ENCODE results near the gene MLX.
"Not testable (repeated sequence)": the region's sequence is repeated elsewhere in the genome, so short reads cannot be mapped to it uniquely, and the experiment has no call there.

MLX gene

DNA sequence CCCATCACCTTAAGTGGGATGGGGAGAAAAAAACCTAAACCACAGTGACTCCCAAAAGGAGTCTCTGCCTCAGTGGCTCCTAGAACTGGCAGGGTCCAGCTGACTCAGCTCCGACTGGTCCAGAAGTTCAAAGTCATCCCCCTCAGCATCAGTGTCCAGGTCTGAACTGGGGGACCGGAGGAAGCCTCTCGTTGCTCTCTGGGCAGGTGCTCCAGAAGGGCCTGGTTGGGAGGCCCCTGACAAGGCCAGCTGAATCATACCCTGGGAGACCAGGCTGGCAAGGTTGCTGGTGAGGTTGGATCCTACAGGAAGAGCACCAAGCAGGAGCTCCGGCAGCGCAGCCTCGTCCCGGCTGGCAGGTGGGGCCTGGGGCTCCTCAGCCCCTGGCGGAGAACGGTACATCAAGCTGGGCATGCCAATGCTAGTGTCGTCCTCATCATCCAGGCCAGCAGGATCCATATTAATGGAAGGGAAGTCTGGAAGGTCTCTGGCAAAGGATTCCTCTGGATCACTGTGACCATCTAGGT lies 14.9 kb downstream of the MLX start:
- DNase-seq: no peak

DNA sequence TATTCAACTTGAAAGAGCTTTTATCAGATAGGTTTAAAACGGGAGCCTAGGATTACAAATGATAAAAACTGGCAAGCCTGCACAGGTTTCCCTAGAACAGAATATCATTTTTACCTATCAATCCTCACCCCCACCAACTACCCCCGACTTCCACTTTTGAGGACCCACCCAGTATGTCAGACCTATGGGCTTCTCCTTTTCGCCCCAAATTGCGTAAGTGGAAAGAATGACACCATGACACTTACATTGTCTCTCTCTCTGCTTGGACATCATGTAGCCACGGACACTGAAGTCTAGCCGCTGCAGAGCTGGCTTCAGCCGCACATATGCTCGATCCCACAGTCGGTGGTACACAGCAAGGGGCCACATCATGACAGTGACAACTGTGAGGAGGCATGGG lies 18.0 kb downstream of the MLX start:
- peak; percentile 78 for DNase-seq

DNA sequence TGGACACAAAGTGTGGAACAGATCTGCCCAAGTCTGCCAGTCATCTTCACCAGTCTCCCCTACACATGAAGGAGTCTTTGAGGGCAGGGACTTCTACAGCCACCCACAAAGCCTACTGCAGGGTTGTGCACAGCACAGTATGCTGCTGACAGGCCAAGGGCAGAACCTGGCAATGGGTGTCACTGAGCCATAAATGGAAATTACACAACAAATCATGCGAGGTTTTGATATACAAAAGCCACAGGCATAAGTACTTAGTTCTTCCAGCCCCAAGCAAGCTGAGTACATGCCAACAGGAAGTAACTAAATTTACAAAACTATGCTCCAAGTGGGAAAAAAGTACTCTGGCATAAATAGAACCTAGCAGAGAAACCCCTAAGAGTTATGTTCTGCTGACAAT lies 18.5 kb downstream of the MLX start:
- DNase-seq: peak; percentile 66

DNA sequence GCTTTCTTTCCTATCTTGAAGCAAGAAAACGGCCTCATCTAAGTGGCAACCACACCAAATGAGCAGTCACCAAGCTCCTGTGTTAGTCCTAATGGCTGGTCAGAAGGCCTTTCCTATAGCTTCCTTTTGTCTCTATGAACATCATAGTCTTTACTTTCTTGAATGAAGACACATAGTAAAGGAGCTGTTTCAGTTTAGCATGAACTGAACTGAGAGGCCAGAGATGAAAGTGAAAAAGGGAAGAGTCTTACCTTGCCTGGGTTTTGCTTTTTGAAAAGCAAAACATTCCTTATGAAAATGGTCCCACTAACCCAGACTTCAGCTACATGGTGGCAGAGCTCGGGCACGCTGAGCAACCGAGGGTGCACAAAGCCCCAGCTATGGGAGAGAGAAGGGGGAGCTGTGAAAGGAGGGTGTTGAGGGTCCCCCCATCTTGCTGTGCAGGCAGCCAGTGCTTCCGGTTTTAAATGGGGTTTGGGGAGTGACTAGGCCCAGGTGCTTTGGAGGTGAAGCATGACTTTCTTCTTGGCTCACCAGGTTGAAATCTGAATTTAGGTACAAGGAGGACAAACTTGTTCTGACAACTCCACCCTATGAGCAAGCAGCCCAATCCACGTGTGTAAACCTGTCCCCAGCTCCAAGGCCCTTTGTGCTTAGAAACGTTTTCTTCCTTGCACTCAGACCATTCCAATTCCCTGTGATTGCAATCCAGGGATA lies 19.8 kb downstream of the MLX start:
- DNase-seq: peak; percentile 14

DNA sequence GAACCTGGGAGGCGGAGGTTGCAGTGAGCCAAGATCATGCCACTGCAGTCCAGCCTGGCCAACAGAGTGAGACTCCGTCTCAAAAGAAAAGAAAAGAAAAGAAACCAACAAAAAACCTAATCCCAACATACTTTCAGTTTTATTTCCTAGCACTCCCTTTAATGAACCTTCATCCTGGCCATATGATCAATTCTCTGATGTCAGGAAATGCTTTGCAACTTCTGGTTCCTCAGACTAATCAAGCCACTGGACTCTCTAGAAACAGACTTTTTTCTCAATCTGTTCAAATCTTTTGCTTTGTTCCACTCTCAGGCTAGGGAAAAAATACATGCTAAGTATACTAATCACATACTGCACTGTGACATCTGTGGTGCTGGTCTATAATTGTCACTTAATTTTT lies 24.0 kb downstream of the MLX start:
- DNase-seq: no peak

DNA sequence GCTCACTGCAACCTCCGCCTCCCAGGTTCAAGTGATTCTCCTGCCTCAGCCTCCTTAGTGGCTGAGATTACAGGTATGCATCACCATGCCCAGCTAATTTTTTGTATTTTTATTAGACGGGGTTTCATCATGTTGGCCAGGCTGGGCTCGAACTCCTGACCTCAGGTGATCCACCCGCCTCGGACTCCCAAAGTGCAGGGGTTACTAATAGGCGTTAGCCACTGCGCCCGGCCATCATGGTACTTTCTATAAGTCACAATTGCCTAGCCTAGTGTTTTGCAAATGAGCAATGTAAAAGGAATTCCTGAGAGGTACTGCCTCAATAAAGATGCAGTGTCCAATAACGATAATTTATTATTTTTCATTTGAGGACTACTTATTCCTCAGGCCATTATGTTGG lies 24.5 kb downstream of the MLX start:
- no peak for DNase-seq

DNA sequence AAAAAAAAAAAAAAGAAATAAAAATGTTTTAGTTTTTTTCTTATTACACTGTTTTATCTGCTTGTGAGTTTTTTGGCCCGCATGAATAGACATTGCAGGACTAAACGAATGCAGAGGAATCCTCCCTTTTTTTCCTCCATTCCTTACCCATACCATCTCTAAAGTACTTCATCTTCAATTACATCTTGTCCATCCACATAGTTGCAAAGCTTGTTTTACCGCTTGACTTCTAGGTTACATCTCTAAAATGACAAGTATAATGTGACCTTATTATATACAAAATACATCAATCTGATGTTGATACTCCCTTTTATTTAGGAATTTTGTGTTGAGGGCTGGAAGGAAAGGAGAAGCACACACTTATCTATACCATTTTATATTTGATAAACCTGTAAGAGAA lies 29.5 kb downstream of the MLX start:
- DNase-seq: no peak

DNA sequence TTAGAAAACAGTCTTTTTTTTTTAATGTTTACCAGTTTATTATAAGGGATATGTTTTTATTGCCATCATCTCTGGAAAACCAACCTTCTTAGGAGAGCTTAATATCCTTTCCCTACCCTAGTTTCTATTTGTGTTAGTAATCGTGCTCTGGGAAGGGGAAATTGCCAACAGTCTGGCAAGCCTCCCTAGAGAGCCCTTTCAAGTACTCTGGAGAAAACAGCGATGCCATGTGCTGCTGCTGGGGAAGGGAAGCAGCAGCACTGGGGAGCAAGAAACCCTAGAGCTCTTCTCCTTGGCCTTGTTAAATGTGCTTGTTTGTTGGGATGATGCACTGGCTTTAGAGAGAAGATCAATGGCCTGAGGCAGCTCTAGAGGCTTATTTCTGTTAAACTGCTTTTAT lies 32.0 kb downstream of the MLX start:
- no peak for DNase-seq

DNA sequence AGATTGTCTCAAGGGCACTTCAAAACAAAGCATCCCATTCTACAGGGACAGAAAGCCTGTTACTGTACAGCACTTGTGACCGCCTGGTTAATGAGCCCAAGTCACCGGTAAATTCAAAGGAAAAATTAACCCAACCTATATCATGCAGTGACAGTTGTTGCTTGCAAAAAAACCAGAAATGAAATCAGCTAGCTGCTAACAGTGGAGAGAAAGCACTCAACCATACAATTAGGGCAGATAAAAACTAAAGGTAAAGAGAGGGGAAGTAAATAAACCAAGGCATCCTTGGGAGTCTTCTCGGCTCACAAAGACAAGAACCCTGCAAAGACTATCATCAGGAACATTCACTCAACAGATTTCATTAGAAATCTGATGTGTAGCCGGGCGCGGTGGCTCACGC lies 36.4 kb downstream of the MLX start:
- no peak for DNase-seq

DNA sequence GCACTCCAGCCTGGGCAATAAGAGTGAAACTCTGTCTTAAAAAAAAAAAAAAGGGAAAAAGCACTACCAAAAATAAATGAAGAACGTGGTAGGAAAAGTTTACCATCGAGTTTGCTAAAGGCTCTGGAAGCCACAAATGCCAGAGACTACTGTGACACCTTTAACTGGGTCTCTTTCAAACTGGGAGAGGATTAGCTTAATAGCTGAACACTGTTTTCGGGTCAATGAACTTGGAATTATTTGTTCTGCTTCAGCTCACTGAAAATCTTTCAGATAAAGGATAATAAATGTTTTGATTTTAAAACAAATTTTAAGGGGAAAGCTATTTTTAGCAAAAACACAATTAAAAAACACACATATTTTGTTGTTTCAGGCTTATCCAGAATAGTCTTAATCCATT lies 40.9 kb downstream of the MLX start:
- DNase-seq: no peak

DNA sequence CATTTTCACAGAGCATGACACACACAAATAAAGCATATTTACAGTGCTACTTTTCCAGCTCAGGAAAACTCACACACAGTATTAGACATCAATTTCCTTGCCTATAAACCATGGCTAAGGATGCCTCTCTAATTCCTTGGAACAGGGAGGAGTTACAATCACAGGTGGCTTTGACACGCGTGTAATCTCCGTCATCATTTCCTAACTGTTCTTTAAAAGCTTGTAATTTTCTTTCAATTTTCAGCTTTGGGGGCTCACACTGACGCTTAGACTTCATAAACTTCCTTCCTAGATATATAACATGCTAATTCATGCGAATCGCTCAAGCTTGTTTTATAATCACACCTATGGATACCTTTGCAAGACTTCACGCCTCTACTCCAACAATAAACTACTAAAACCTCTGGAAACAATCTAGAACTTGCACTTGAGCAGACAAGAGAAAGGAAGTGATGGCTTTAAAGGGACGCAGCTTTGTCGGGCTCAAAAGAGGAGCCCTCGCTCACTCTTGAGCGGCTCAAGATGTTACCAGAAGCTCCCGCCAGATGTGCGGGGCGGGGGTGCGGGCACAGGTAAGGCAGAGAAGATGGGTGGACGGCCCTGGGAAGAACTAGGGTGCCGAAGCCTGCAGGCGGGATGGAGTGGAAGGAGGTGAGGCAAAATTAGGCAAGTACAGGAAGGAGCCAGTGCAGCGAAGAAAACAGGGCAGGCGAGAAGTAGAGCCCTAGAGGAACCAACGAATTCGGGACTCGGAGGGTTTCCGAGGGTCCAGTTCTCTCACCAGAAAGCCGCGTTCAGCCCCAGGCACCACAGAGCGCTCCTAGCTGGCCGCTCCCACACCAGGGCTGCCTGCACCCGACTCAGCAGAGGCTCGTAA lies 41.6 kb downstream of the MLX start:
- no peak for DNase-seq

DNA sequence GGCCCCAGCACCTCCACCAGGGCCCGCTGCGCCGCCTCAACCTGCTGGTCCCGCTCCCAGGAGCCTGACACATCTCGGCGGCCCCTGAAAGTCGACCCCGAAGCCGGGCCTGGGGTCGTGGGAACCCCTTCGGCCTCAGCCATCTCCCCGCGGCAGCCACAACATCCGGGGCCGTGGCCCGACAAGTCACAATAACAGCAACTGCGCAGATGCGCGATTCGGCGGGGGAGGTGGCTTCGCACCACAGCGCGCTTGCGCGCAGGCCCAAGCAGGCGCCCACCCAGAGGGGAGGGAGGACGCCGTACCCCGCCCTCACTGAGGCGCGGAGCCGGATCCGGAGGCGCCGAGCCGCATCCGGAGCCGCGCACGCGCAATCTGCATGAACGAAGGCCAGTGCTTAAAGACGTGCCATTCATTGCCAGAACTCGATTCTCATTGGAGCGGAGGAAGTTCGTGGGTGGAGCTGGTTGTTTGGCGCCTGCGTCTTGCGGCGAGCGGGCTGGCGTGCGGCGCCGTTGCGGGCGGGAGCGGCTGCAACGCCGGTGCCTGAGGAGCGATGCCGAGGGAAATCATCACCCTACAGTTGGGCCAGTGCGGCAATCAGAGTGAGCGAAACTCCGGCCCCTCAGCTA lies 42.4 kb downstream of the MLX start, which contains the start of the genes RETREG3 and TUBG1:
Gene RETREG3 (minus strand): TSS at position 193 of the 632 bp plus-strand sequence. CDS start 50 bp downstream, at position 143.
Gene TUBG1 (plus strand): TSS at position 502 of the 632 bp plus-strand sequence. CDS start 55 bp downstream, at position 557.
- DNase-seq: peak; percentile 99

DNA sequence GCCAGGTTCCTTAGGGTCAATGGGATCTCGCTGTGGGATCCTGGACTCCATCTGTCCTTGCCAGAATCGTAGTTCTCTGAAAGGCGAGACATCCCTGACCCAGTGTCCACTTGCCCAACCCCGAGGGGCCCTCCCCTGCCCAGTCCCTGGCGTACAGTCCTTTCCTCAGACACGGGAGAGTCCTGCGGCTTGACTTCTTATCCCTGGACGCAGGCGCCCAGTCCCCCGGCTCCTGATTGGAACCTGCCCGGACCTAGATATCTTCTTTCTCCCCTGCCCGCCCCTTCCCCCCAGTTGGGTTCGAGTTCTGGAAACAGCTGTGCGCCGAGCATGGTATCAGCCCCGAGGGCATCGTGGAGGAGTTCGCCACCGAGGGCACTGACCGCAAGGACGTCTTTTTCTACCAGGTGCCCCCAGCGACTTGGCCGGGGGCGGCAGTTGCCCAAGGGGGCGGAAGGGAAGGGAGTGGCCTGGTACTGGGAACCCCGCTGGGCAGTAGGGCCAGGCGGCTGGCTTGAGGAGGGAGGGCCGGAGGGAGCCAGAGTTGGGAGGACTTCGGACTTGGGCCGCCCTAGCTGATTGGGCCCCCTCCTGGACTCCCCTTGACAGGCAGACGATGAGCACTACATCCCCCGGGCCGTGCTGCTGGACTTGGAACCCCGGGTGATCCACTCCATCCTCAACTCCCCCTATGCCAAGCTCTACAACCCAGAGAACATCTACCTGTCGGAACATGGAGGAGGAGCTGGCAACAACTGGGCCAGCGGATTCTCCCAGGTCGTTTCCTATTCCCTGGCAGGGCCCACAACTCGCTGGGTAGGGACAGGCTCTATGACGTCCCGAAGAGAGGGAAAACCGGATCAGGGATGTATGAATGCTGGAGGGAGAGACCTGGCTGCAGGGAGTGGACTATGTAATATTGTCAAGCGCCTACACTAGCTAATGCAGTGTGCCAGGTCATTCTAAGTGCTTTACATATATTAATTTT lies 43.2 kb downstream of the MLX start:
- not testable (repeated sequence) for DNase-seq

DNA sequence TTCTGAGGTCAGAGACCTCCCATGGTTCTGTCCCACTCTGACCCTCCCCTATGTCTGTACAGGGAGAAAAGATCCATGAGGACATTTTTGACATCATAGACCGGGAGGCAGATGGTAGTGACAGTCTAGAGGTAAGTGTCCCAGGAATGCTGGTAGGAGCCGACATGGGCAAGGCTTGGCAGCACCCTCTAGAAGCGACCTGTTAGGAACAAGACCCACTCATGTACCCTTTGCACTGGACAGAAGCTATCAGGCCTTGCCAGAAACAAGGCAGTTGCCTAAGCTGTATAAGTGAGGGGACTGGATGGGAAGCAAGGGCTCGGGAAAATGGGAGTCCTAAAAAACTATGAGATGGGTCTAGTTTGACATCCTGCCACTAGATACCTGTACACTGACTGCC lies 45.1 kb downstream of the MLX start:
- DNase-seq: no peak

DNA sequence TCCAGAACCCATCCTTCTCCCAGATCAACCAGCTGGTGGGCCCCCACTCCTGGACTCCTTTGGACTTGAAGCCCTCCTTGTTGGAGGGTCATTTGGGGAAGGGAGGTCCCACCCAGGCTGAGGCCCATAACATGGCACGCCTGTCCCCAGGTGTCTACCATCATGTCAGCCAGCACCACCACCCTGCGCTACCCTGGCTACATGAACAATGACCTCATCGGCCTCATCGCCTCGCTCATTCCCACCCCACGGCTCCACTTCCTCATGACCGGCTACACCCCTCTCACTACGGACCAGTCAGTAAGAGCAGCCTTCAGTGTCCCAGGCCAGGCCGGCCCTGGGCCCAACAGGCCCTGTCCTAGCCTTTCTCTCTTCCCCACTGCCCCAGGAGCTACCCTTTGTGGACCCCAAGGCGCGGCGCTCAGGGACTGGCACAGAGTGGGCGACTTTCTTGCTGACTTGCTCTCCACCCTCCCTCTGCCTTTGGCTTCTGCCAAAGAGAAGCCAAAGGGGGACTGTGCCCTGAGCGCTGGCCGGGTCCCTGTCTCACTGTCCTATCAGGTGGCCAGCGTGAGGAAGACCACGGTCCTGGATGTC lies 46.9 kb downstream of the MLX start:
- DNase-seq: no peak

DNA sequence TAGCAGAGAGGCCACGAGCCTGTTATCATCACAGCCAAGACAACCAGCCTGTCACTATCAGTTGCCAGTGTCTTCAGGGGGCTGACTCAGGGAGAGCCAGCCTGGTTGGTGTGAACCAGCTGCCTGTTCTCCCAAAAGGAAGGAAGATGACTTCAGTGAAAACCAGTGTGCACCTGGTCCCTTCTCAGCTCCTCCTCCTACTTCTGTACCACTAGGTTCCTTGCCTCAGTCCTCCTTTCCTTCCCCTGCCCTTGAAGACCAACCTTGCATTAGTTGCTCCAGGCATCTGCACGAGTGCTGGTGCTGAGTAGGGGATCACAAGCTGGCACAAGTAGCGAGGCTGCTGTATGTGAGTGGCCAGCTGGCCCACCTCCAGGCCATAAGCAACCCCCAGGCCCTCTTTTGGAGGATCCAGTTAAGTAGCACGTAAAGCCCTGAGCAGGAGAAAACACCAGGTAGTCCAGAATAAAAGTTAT lies 51.1 kb downstream of the MLX start:
- no peak for DNase-seq

DNA sequence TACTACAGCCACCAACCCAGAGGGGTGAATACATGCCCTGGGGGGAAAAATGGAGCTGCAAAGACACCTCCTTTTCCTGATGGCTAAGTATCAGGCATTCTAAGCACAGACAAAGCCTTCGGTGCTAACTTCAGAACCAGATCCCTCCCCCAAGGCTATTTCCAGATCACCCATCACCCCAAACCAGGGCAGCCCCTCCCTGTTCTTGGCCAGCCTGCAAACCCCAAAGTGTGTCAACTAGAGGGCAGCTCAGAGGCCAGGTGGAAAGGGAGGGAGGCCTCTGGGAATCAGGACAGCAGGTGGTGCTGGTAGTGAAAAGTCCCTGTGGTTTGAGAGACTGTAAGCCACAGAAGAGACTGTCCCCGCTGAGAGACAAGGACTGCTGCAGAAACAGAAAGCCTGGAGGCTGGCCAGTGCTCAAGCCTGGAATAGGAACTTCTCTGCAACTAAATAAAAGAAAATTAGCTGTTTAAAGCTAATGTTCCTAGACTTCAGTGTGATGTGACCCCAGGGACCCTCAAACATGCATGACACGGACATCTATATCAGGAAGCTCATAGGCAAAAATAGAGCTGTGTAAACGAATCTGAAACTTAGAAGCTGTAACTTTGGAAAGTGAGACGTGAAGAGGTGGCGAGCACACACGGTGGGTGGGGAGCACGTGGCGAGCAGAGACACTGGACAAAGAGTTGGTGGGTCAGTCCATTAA lies 51.7 kb downstream of the MLX start:
- peak; percentile 41 for DNase-seq

DNA sequence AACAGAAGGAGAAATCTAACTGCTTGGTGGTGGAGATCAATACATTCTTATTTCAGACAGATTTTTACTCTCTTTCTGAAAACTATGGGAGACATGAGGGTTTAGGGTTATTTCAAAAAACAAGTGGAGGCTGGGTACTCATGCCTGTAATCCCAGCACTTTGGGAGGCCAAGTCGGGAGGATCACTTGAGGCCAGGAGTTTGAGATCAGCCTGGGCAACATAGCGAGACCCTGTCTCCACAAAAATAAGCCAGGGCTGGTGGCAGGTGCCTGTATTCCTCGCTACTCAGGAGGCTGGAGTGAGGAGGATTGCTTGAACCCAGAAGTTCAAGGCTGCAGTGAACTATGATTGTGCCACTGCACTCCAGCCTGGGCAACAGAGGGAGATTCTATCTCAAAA lies 55.1 kb downstream of the MLX start:
- not testable (repeated sequence) for DNase-seq
